D721Med (cell line): ENCODE data around the gene PSORS1C2.

Source experiments
- DNase-seq: peaks from one replicate; pipeline ENCODE4 v3.0.0; 2011; ENCODE audit warnings: low spot score; ENCODE audit not compliant: insufficient read length
- FAIRE-seq: peaks from 2 replicates; lab custom pipeline; 2011; peaks lifted over from hg19 to GRCh38; lab: Jason Lieb, UNC
- TF ChIP-seq, protein P1 (sequence below): IDR thresholded peaks from 2 replicates; pipeline ENCODE4 v1.5.1; 2012; ENCODE audit warnings: mild to moderate bottlenecking, control low read depth; ENCODE audit not compliant: insufficient read depth; ENCODE audit errors: missing control alignments

Gene PSORS1C2

DNA sequence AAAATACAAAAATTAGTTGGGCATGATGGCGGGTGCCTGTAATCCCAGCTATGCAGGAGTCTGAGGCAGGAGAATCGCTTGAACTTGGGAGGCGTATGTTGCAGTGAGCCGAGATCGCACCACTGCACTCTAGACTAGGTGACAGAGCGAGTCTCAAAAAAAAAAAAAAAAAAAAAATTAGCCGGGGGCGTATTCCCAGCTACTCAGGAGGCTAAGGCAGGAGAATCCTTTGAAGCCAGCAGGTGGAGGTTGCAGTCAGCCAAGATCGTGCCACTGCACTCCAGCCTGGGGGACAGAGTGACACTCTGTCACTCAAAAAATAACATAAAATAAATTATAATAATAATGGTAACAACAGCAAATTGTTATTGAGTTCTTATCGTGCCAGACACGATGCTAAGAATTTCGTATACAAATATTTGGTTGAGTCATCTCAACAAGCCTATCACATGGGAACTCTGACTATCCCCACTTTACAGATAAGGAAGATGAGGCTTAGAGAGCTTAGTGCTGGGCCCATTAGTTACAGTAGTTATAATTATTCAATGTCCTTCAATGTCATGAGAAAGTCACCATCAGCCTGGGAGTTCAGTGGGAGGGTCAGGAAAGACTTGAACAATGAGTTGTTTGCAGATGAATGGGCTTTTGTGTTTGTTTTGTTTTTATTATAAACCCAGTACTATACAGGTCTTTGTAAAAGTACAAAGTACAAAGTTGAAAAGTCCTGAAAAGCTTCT is 45.9 kb downstream of the PSORS1C2 start:
- DNase-seq = no peak
- no peak for FAIRE-seq
- TF ChIP-seq, protein P1, sequence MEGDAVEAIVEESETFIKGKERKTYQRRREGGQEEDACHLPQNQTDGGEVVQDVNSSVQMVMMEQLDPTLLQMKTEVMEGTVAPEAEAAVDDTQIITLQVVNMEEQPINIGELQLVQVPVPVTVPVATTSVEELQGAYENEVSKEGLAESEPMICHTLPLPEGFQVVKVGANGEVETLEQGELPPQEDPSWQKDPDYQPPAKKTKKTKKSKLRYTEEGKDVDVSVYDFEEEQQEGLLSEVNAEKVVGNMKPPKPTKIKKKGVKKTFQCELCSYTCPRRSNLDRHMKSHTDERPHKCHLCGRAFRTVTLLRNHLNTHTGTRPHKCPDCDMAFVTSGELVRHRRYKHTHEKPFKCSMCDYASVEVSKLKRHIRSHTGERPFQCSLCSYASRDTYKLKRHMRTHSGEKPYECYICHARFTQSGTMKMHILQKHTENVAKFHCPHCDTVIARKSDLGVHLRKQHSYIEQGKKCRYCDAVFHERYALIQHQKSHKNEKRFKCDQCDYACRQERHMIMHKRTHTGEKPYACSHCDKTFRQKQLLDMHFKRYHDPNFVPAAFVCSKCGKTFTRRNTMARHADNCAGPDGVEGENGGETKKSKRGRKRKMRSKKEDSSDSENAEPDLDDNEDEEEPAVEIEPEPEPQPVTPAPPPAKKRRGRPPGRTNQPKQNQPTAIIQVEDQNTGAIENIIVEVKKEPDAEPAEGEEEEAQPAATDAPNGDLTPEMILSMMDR = no peak

DNA sequence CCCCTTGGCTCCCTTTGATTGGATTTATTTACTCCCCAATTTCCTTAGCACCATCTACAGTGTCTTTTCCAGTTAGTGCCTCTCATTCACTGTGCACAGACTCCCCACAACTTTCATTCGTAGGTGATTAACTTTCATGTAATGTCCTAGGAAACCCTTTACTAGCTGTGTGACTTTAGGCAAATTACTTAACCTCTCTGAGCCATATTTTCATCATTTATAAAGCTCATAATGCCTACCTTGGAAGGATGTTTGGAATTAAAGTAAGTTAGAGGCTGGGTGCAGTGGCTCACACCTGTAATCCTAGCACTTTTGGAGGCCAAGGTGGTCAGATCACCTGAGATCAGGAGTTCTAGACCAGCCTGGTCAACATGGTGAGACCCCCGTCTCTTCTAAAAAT is 46.6 kb downstream of the PSORS1C2 start:
- DNase-seq (no peak), FAIRE-seq (no peak)
- TF ChIP-seq, protein P1 = no peak

DNA sequence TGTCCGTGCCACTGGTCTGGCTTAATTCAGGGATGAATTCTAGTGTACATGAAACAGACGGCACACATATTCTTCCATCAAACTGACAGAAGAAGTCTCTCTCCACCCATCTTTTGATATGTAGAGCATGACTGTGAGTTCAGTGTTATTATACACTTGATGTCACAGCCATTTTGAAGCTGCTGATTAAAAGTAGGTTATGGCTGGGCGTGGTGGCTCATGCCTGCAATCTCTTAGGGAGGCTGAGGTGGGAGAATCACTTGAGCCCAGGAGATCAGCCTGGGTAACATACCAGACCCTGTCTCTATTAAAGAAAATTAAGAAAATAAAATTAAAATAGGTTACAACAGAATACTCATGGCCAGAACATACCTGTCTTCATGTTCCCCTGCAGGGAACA is 47.2 kb downstream of the PSORS1C2 start:
- DNase-seq (no peak), FAIRE-seq (no peak)
- TF ChIP-seq, protein P1 = no peak

DNA sequence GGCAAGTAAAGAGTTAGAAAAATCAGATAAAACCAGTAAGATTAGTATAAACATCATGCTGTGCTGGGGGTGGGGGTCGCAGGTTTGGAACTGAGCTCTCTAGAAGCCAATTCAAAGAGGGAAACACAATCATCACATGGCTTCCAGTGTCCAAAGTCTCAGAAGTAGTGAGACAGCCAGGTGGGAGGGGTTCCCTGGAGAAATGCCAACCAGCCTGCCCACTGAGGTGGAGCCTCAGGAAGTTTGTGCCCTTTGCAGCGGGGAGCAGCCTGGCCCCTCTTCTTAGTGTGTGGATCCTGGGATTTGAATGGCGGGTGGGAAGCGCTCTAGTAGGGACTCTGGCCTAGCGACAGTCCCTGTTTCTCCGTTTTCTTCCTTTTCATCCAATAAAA is 47.9 kb downstream of the PSORS1C2 start:
- FAIRE-seq = no peak
- DNase-seq = no peak
- TF ChIP-seq, protein P1 = no peak

DNA sequence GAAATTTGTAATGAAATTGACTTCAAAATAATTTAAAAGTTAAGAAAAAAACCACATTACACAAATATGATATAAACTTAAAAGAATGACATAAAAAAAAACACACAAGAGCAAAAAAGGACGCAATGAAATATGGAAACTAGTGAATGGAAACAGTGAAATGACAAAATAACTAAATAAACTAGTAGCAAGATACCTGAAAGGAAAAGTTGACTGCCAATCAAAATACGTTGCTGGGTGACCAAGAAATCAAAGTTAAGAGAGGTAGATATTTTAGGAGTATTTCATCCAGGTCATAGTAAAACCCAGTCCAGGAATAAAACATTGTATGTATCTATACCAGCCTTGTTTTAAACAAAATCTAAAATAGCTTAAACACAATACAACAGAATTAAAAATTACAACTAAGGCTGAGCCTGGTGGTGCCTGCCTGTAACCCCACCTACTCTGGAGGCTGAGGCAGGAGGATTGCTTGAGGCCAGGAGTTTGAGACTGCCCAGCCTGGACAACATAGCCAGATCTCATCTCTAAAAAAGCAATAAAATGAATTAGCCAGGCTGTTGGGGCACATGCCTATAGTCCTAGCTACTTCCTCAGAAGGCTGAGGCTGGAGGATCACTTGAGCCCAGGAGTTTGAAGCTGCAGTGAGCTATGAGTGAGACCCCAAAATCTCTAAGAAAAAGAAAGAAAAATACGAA is 48.4 kb downstream of the PSORS1C2 start:
- TF ChIP-seq, protein P1 = no peak
- DNase-seq (no peak), FAIRE-seq (no peak)
